Central memory CD8-positive, alpha-beta T cell (primary cell): ENCODE measurements around the gene TGM1.

Source experiments
- ATAC-seq: fragments of 150-1000 bp; cut with Tn5 transposase; replicated peaks from 2 replicates; pipeline ENCODE4 v1.10.0; 2022; ENCODE audit warnings: mild to moderate bottlenecking, moderate FRiP score, moderate number of reproducible peaks; ENCODE audit not compliant: poor library complexity, severe bottlenecking; ENCODE audit errors: extremely low read depth
- DNase-seq, 2 donors: peaks; one replicate each; pipeline ENCODE4 v3.0.0; 2021; ENCODE audit warnings: low spot score in 2 of 2
- H3K27ac Mint-ChIP-seq: one replicate; pipeline ENCODE4 v1.8.0; 2022; ENCODE audit warnings: low read depth, mild to moderate bottlenecking, moderate library complexity, mixed read lengths
- H3K27me3 Mint-ChIP-seq: one replicate; pipeline ENCODE4 v1.8.0; 2022; ENCODE audit warnings: mixed read lengths
- H3K36me3 Mint-ChIP-seq: one replicate; pipeline ENCODE4 v1.8.0; 2022; ENCODE audit warnings: mild to moderate bottlenecking, moderate library complexity, mixed read lengths; ENCODE audit not compliant: insufficient read depth
- H3K4me1 Mint-ChIP-seq: one replicate; pipeline ENCODE4 v1.8.0; 2022; ENCODE audit warnings: mixed read lengths
- H3K4me3 Mint-ChIP-seq: one replicate; pipeline ENCODE4 v1.8.0; 2022; ENCODE audit warnings: mild to moderate bottlenecking, moderate library complexity, mixed read lengths
- H3K9me3 Mint-ChIP-seq: one replicate; pipeline ENCODE4 v1.8.0; 2022; ENCODE audit warnings: mixed read lengths

Gene TGM1

GRCh38 chr14:24260780-24261157, 2.2 kb downstream of the TGM1 start:
- H3K9me3 Mint-ChIP-seq, result no peaks in the 10 kb centered on the region
- H3K4me1 Mint-ChIP-seq, result no peaks in the 10 kb centered on the region
- H3K27me3 Mint-ChIP-seq, result no peaks in the 10 kb centered on the region
- H3K27ac Mint-ChIP-seq, result no peak overlapping the region
- H3K36me3 Mint-ChIP-seq, result peaks cover 1% of the 10 kb centered on the region
- DNase-seq (no peak), ATAC-seq (no peak)
- H3K4me3 Mint-ChIP-seq, result no peak overlapping the region

- Mint-ChIP-seq H3K27me3 (no peaks in the 10 kb centered on the region), H3K9me3 (no peaks in the 10 kb centered on the region), H3K36me3 (peaks cover 1% of the 10 kb centered on the region), H3K27ac (no peak overlapping the region), H3K4me3 (no peak overlapping the region), H3K4me1 (no peaks in the 10 kb centered on the region)
- DNase-seq (no peak), ATAC-seq (no peak)
These were observed 2.8 kb downstream of the TGM1 start for GRCh38 chr14:24260026-24260779.

- H3K4me3 Mint-ChIP-seq, result no peak overlapping the region
- no peak overlapping the region for H3K27ac Mint-ChIP-seq
- no peaks in the 10 kb centered on the region for H3K4me1 Mint-ChIP-seq
- DNase-seq (no peak), ATAC-seq (no peak)
- no peaks in the 10 kb centered on the region for H3K27me3 Mint-ChIP-seq
- no peaks in the 10 kb centered on the region for H3K9me3 Mint-ChIP-seq
- H3K36me3 Mint-ChIP-seq, result peaks cover 3% of the 10 kb centered on the region
These were observed 3.5 kb downstream of the TGM1 start for GRCh38 chr14:24259282-24260025.

GRCh38 chr14:24258548-24259265, 4.3 kb downstream of the TGM1 start:
- no peak overlapping the region for H3K4me3 Mint-ChIP-seq

GRCh38 chr14:24258119-24258518, 4.9 kb downstream of the TGM1 start:
- no peak overlapping the region for H3K27ac Mint-ChIP-seq
- no peaks in the 10 kb centered on the region for H3K9me3 Mint-ChIP-seq
- H3K4me3 Mint-ChIP-seq, result no peak overlapping the region
- no peaks in the 10 kb centered on the region for H3K4me1 Mint-ChIP-seq
- DNase-seq (no peak), ATAC-seq (no peak)
- H3K27me3 Mint-ChIP-seq, result no peaks in the 10 kb centered on the region
- peaks cover 3% of the 10 kb centered on the region for H3K36me3 Mint-ChIP-seq

More at GRCh38 chr14:24258548-24259265, 4.3 kb downstream of the TGM1 start:
- H3K4me1 Mint-ChIP-seq, result no peaks in the 10 kb centered on the region
- DNase-seq (no peak), ATAC-seq (no peak)
- H3K27ac Mint-ChIP-seq, result no peak overlapping the region
- no peaks in the 10 kb centered on the region for H3K9me3 Mint-ChIP-seq
- no peaks in the 10 kb centered on the region for H3K27me3 Mint-ChIP-seq
- H3K36me3 Mint-ChIP-seq, result peaks cover 3% of the 10 kb centered on the region

- no peak for ATAC-seq
- DNase-seq, result no peak
- no peaks in the 10 kb centered on the region for H3K9me3 Mint-ChIP-seq
- peaks cover 3% of the 10 kb centered on the region for H3K36me3 Mint-ChIP-seq
- no peaks in the 10 kb centered on the region for H3K27me3 Mint-ChIP-seq
- H3K4me1 Mint-ChIP-seq, result no peaks in the 10 kb centered on the region
- H3K4me3 Mint-ChIP-seq, result no peak overlapping the region
- H3K27ac Mint-ChIP-seq, result no peak overlapping the region
These were observed 6.0 kb downstream of the TGM1 start for GRCh38 chr14:24256960-24257359.

GRCh38 chr14:24255931-24256711, 6.9 kb downstream of the TGM1 start:
- DNase-seq (no peak), ATAC-seq (no peak)
- H3K27ac Mint-ChIP-seq, result no peak overlapping the region
- no peaks in the 10 kb centered on the region for H3K27me3 Mint-ChIP-seq
- H3K4me3 Mint-ChIP-seq, result no peak overlapping the region
- no peaks in the 10 kb centered on the region for H3K9me3 Mint-ChIP-seq
- no peaks in the 10 kb centered on the region for H3K4me1 Mint-ChIP-seq
- H3K36me3 Mint-ChIP-seq, result peaks cover 3% of the 10 kb centered on the region

- Mint-ChIP-seq H3K4me1 (no peaks in the 10 kb centered on the region), H3K27ac (no peak overlapping the region), H3K9me3 (no peaks in the 10 kb centered on the region), H3K36me3 (peaks cover 3% of the 10 kb centered on the region), H3K4me3 (no peak overlapping the region), H3K27me3 (no peaks in the 10 kb centered on the region)
- DNase-seq (no peak), ATAC-seq (no peak)
These were observed 7.5 kb downstream of the TGM1 start for GRCh38 chr14:24255438-24255837.

GRCh38 chr14:24254630-24255392, 8.2 kb downstream of the TGM1 start:
- peaks cover 3% of the 10 kb centered on the region for H3K36me3 Mint-ChIP-seq
- H3K4me3 Mint-ChIP-seq, result no peak overlapping the region

GRCh38 chr14:24253936-24254335, 9.0 kb downstream of the TGM1 start:
- Mint-ChIP-seq H3K4me3 (no peak overlapping the region), H3K36me3 (peaks cover 5% of the 10 kb centered on the region), H3K27ac (no peak overlapping the region), H3K4me1 (no peaks in the 10 kb centered on the region), H3K9me3 (no peaks in the 10 kb centered on the region), H3K27me3 (no peaks in the 10 kb centered on the region)
- DNase-seq (no peak), ATAC-seq (no peak)

More at GRCh38 chr14:24254630-24255392, 8.2 kb downstream of the TGM1 start:
- DNase-seq (no peak), ATAC-seq (no peak)
- Mint-ChIP-seq H3K4me1 (no peaks in the 10 kb centered on the region), H3K27ac (no peak overlapping the region), H3K27me3 (no peaks in the 10 kb centered on the region), H3K9me3 (no peaks in the 10 kb centered on the region)

- H3K9me3 Mint-ChIP-seq, result no peaks in the 10 kb centered on the region
- no peak for DNase-seq
- no peak for ATAC-seq
These were observed 10.5 kb downstream of the TGM1 start for GRCh38 chr14:24252289-24253124.

More at GRCh38 chr14:24252289-24253124, 10.5 kb downstream of the TGM1 start:
- H3K4me1 Mint-ChIP-seq, result peaks cover 4% of the 10 kb centered on the region
- H3K27ac Mint-ChIP-seq, result no peak overlapping the region
- peaks cover 5% of the 10 kb centered on the region for H3K36me3 Mint-ChIP-seq
- no peaks in the 10 kb centered on the region for H3K27me3 Mint-ChIP-seq
- no peak overlapping the region for H3K4me3 Mint-ChIP-seq
